ENCODE data around the gene LDB3.

LDB3 gene

GRCh38 chr10:86673216-86673826 is 5.0 kb downstream of the LDB3 start:
- H3K27ac ChIP-seq (ENCODE audit: insufficient read depth in 1 of 2, low read depth in 1 of 2, low read length in 2 of 2, poor library complexity in 1 of 2, severe bottlenecking in 2 of 2) = no peak overlapping the region
- H3K4me3 ChIP-seq (ENCODE audit: control insufficient read depth in 1 of 7, extremely low read depth in 1 of 7, insufficient read depth in 4 of 7, low read depth in 2 of 7, low read length in 6 of 7) = no peak overlapping the region
- peaks cover 0 to 1% (median 0%) of the 10 kb centered on the region in 5 experiments for H3K27me3 ChIP-seq (replicated peaks in 2 of 5; ENCODE audit: control insufficient read depth in 4 of 5, insufficient read depth in 5 of 5, low read length in 4 of 5)
- 93% methylated on average over 5 of the region's 6 CpGs for WGBS (ENCODE audit: insufficient coverage)
- H3K36me3 ChIP-seq (ENCODE audit: control insufficient read depth in 4 of 4, insufficient read depth in 4 of 4, low read length in 3 of 4) = no peaks in the 10 kb centered on the region
- no peaks in the 10 kb centered on the region for H3K9me3 ChIP-seq (ENCODE audit: control extremely low read depth in 1 of 5, control insufficient read depth in 4 of 5, insufficient read depth in 2 of 5, low read depth in 1 of 5, low read length in 4 of 5)
- ChIA-PET POLR2A (no interaction called here), CTCF (no interaction called here)
- H3K4me1 ChIP-seq (ENCODE audit: control extremely low read depth in 1 of 4, control insufficient read depth in 4 of 4, insufficient read depth in 4 of 4, low read length in 3 of 4) = no peaks in the 10 kb centered on the region
- DNase-seq = no peak

GRCh38 chr10:86673827-86674581 is 5.7 kb downstream of the LDB3 start:
- H3K9me3 ChIP-seq (ENCODE audit: control extremely low read depth in 1 of 5, control insufficient read depth in 4 of 5, insufficient read depth in 2 of 5, low read depth in 1 of 5, low read length in 4 of 5) = no peaks in the 10 kb centered on the region
- CTCF ChIA-PET = no interaction called here
- DNase-seq = no peak
- no peaks in the 10 kb centered on the region for H3K36me3 ChIP-seq (ENCODE audit: control insufficient read depth in 4 of 4, insufficient read depth in 4 of 4, low read length in 3 of 4)
- H3K27me3 ChIP-seq (replicated peaks in 2 of 5; ENCODE audit: control insufficient read depth in 4 of 5, insufficient read depth in 5 of 5, low read length in 4 of 5) = peaks cover 0 to 1% (median 0%) of the 10 kb centered on the region in 5 experiments
- H3K4me3 ChIP-seq (ENCODE audit: control insufficient read depth in 1 of 7, extremely low read depth in 1 of 7, insufficient read depth in 4 of 7, low read depth in 2 of 7, low read length in 6 of 7) = no peak overlapping the region
- H3K4me1 ChIP-seq (ENCODE audit: control extremely low read depth in 1 of 4, control insufficient read depth in 4 of 4, insufficient read depth in 4 of 4, low read length in 3 of 4) = no peaks in the 10 kb centered on the region
- H3K27ac ChIP-seq (ENCODE audit: insufficient read depth in 1 of 2, low read depth in 1 of 2, low read length in 2 of 2, poor library complexity in 1 of 2, severe bottlenecking in 2 of 2) = no peak overlapping the region
- 71% methylated on average over 10 of the region's 11 CpGs for WGBS (ENCODE audit: insufficient coverage)
- POLR2A ChIA-PET = no interaction called here

GRCh38 chr10:86674912-86675311 is 6.6 kb downstream of the LDB3 start:
- H3K4me1 ChIP-seq (ENCODE audit: control extremely low read depth in 1 of 4, control insufficient read depth in 4 of 4, insufficient read depth in 4 of 4, low read length in 3 of 4) = no peaks in the 10 kb centered on the region
- H3K27me3 ChIP-seq (replicated peaks in 2 of 5; ENCODE audit: control insufficient read depth in 4 of 5, insufficient read depth in 5 of 5, low read length in 4 of 5) = peaks cover 0 to 1% (median 0%) of the 10 kb centered on the region in 5 experiments
- no peaks in the 10 kb centered on the region for H3K9me3 ChIP-seq (ENCODE audit: control extremely low read depth in 1 of 5, control insufficient read depth in 4 of 5, insufficient read depth in 2 of 5, low read depth in 1 of 5, low read length in 4 of 5)
- 95% methylated on average over 3 of the region's 3 CpGs for WGBS (ENCODE audit: insufficient coverage)
- no peak for DNase-seq
- no peak overlapping the region for H3K4me3 ChIP-seq (ENCODE audit: control insufficient read depth in 1 of 7, extremely low read depth in 1 of 7, insufficient read depth in 4 of 7, low read depth in 2 of 7, low read length in 6 of 7)
- H3K27ac ChIP-seq (ENCODE audit: insufficient read depth in 1 of 2, low read depth in 1 of 2, low read length in 2 of 2, poor library complexity in 1 of 2, severe bottlenecking in 2 of 2) = no peak overlapping the region
- ChIA-PET CTCF (no interaction called here), POLR2A (no interaction called here)
- H3K36me3 ChIP-seq (ENCODE audit: control insufficient read depth in 4 of 4, insufficient read depth in 4 of 4, low read length in 3 of 4) = no peaks in the 10 kb centered on the region

- POLR2A ChIA-PET = no interaction called here
- peaks cover 0 to 1% (median 0%) of the 10 kb centered on the region in 5 experiments for H3K27me3 ChIP-seq (replicated peaks in 2 of 5; ENCODE audit: control insufficient read depth in 4 of 5, insufficient read depth in 5 of 5, low read length in 4 of 5)
- peaks cover 0 to 4% (median 2%) of the 10 kb centered on the region in 4 experiments for H3K4me1 ChIP-seq (ENCODE audit: control extremely low read depth in 1 of 4, control insufficient read depth in 4 of 4, insufficient read depth in 4 of 4, low read length in 3 of 4)
- WGBS (ENCODE audit: insufficient coverage) = 94% methylated on average over 6 of the region's 6 CpGs
- H3K36me3 ChIP-seq (ENCODE audit: control insufficient read depth in 4 of 4, insufficient read depth in 4 of 4, low read length in 3 of 4) = no peaks in the 10 kb centered on the region
- CTCF ChIA-PET = interaction anchor here (0.7 kb wide), 1 partner anchor 391 kb away, joined by 3 read pairs; no protein-coding TSS in a partner anchor
- no peak for DNase-seq
- H3K9me3 ChIP-seq (ENCODE audit: control extremely low read depth in 1 of 5, control insufficient read depth in 4 of 5, insufficient read depth in 2 of 5, low read depth in 1 of 5, low read length in 4 of 5) = no peaks in the 10 kb centered on the region
- H3K4me3 ChIP-seq (ENCODE audit: control insufficient read depth in 1 of 7, extremely low read depth in 1 of 7, insufficient read depth in 4 of 7, low read depth in 2 of 7, low read length in 6 of 7) = no peak overlapping the region
- H3K27ac ChIP-seq (ENCODE audit: insufficient read depth in 1 of 2, low read depth in 1 of 2, low read length in 2 of 2, poor library complexity in 1 of 2, severe bottlenecking in 2 of 2) = no peak overlapping the region
Observed at GRCh38 chr10:86677374-86677773, 9.1 kb downstream of the LDB3 start.

DNA sequence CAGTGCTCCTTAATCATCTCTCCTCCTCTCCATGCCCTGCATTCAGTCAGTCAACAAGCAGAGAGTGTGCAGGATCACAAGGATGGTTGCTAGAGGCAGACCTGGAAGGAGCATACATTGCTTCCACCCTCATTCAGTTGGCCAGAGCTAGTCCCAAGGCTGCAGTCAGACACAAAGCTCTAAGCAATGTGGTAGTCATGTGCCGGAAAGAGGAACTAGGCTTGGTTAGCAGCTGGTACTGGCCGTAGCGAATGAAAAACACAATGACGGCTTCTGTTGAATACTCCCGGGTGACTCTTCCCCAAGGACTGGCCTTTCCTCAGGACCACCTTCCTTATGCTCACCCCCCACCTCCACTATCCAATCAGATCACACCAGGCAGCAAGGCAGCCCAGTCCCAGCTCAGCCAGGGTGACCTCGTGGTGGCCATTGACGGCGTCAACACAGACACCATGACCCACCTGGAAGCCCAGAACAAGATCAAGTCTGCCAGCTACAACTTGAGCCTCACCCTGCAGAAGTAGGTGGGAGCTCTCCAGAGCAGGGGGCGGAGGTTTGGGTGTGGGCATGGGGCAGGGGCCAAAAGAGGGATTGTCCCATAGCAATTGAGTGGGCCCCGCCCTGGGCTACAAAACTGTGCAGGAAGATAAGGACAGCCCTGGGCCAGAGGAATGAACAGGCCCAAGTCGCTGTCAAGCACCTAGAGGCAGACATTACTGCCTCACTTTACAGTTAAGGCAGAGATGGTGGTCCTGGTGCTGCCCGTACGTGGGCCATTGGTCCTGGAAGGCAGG is 10.9 kb downstream of the LDB3 start:
- H3K27me3 ChIP-seq (replicated peaks in 2 of 5; ENCODE audit: control insufficient read depth in 4 of 5, insufficient read depth in 5 of 5, low read length in 4 of 5) = peaks cover 0 to 6% (median 2%) of the 10 kb centered on the region in 5 experiments
- WGBS (ENCODE audit: insufficient coverage) = 74% methylated on average over 11 of the region's 13 CpGs
- CTCF ChIA-PET = interaction anchor here (0.7 to 1.3 kb wide), 3 partner anchors 10 to 220 kb away, joined by 3 read pairs; no protein-coding TSS in a partner anchor
- H3K27ac ChIP-seq (ENCODE audit: insufficient read depth in 1 of 2, low read depth in 1 of 2, low read length in 2 of 2, poor library complexity in 1 of 2, severe bottlenecking in 2 of 2) = no peak overlapping the region
- peak; percentile 6 to 68 (median 63) for DNase-seq
- H3K4me1 ChIP-seq (ENCODE audit: control extremely low read depth in 1 of 4, control insufficient read depth in 4 of 4, insufficient read depth in 4 of 4, low read length in 3 of 4) = peaks cover 0 to 4% (median 2%) of the 10 kb centered on the region in 4 experiments
- no peaks in the 10 kb centered on the region for H3K36me3 ChIP-seq (ENCODE audit: control insufficient read depth in 4 of 4, insufficient read depth in 4 of 4, low read length in 3 of 4)
- POLR2A ChIA-PET = no interaction called here
- no peak overlapping the region for H3K4me3 ChIP-seq (ENCODE audit: control insufficient read depth in 1 of 7, extremely low read depth in 1 of 7, insufficient read depth in 4 of 7, low read depth in 2 of 7, low read length in 6 of 7)
- no peaks in the 10 kb centered on the region for H3K9me3 ChIP-seq (ENCODE audit: control extremely low read depth in 1 of 5, control insufficient read depth in 4 of 5, insufficient read depth in 2 of 5, low read depth in 1 of 5, low read length in 4 of 5)

- Histone ChIP-seq H3K4me3 (ENCODE audit: control insufficient read depth in 1 of 7, extremely low read depth in 1 of 7, insufficient read depth in 4 of 7, low read depth in 2 of 7, low read length in 6 of 7) (no peak overlapping the region), H3K4me1 (ENCODE audit: control extremely low read depth in 1 of 4, control insufficient read depth in 4 of 4, insufficient read depth in 4 of 4, low read length in 3 of 4) (peaks cover 0 to 4% (median 2%) of the 10 kb centered on the region in 4 experiments), H3K27ac (ENCODE audit: insufficient read depth in 1 of 2, low read depth in 1 of 2, low read length in 2 of 2, poor library complexity in 1 of 2, severe bottlenecking in 2 of 2) (no peak overlapping the region), H3K27me3 (replicated peaks in 2 of 5; ENCODE audit: control insufficient read depth in 4 of 5, insufficient read depth in 5 of 5, low read length in 4 of 5) (peaks cover 0 to 17% (median 2%) of the 10 kb centered on the region in 5 experiments), H3K36me3 (ENCODE audit: control insufficient read depth in 4 of 4, insufficient read depth in 4 of 4, low read length in 3 of 4) (no peaks in the 10 kb centered on the region), H3K9me3 (ENCODE audit: control extremely low read depth in 1 of 5, control insufficient read depth in 4 of 5, insufficient read depth in 2 of 5, low read depth in 1 of 5, low read length in 4 of 5) (no peaks in the 10 kb centered on the region)
- ChIA-PET POLR2A (no interaction called here), CTCF (interaction anchor here (1.1 to 1.2 kb wide), 2 partner anchors 13 to 16 kb away, joined by 3 to 4 read pairs; partner anchors contain the start of gene LDB3)
- DNase-seq = peak in 1 of 3 donors; percentile 8
- WGBS (ENCODE audit: insufficient coverage) = 77% methylated on average over 13 of the region's 14 CpGs
Observed at GRCh38 chr10:86681047-86681446, 12.7 kb downstream of the LDB3 start.

Data from common myeloid progenitor, CD34-positive (primary cell).